GM19324 (cell line): ENCODE data around the gene DMRTC2.
A peak's percentile ranks its signal among the peaks of the same experiment; 100 is the strongest.

Source experiments
- ATAC-seq: cut with Tn5 transposase; IDR thresholded peaks from one replicate; pipeline ENCODE4 v1.9.1; 2021; ENCODE audit warnings: mild to moderate bottlenecking, moderate library complexity; ENCODE audit not compliant: unreplicated experiment, low FRiP score

Gene DMRTC2

DNA sequence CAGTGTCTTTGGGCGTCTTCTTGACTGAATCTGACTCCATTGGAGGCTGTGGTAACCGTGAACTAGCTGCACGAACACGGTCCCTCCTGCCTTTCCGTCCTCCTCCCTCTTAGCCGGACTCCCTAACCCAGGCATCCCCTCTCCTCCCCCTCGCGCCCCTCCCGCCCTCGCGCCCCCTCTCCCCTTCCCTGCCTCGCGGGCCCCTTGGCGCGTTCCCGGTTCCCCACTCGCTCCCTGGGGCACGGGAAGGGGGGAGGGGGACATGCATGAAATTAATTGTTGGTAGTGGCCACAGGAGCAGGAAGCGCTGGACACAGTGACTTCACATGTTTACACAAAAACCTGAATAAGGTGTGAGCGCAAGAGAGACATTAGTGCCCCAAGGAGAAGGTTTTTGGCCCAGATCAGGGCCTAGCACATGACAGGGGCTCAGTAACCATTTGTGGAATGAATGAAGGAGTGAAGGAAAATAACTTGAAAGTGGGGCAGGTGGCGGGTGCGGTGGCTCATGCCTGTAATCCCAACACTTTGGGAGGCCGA is 279 bp downstream of the DMRTC2 start:
- ATAC-seq = no peak

DNA sequence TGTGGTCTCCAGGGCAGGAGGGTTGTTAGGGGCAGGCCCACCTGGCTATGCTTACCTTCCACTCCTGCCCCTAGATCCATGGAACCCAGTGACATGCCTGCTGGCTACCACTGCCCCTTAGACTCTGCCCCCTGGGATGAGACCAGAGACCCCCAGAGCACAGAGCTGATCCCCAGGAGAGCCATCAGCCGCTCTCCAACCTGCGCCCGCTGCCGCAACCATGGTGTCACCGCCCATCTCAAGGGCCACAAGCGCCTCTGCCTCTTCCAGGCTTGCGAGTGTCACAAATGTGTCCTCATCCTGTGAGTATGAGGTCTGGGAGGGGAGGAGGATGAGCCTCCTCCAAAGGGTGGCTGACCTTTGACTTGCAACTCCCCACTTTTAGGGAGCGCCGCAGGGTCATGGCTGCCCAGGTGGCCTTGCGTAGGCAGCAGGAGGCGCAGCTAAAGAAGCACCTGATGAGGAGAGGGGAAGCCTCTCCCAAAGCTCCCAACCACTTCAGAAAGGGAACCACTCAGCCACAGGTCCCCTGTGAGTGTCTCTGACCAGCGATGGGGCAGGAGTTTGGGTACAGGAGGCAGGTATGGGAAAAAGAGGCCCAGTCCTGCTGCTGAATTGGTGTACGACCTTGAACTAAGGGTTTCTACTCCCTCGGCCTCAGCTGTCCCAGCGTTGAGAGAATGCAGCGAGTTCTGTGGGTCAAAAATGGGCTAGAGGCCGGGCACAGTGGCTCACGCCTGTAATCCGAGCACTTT is 2.7 kb downstream of the DMRTC2 start:
- no peak for ATAC-seq

DNA sequence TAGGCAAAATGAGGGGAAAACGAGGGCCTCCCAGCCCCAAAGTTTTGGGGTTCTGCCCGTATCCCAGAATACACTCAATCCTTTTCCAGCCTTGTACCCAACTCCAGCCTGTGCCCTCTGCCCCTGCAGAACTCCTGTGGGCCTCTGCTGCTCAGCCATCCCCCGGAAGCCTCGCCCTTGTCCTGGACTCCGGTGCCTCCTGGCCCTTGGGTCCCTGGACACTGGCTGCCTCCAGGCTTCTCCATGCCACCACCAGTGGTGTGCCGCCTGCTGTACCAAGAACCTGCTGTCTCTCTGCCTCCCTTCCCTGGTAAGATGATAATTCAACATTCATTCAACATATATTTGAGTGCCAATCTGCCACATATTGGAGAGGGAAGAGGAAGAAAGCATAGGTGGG is 3.8 kb downstream of the DMRTC2 start:
- no peak for ATAC-seq

DNA sequence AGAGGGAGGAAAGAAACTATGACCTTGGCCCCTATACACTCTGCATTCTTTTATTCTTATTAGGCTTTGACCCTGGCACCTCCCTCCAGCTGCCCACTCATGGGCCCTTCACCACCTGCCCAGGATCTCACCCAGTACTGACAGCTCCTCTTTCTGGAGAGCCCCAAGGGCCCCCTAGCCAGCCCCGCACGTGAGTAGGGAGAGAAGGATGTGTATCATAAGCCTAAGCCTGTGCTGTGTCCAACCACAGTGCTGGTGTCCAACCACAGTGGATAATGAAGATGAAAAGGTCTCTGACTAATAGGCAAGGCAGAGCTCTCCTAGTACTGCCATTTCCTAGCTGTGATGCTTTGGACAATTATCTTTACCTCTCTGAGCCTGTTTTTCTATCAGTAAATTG is 4.2 kb downstream of the DMRTC2 start:
- no peak for ATAC-seq

DNA sequence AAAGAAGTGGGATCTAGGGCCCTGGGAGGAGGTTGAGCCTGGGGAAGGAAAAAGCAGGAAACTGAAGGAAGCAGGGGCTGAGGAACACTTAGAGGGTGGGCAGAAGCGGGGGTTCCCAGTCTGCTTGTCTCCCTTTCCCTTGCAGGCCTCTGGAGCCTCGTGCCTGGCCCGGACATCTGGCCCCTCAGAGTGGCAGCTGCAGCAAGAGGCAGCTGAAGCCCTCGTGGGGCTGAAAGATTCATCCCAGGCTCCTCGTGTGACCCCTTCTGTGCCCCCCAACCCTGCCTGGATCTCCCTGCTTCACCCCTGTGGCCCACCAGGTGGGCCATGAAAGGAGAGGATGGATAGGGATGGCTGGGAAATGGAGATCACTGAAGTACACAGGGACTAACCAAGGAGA is 5.5 kb downstream of the DMRTC2 start:
- no peak for ATAC-seq

DNA sequence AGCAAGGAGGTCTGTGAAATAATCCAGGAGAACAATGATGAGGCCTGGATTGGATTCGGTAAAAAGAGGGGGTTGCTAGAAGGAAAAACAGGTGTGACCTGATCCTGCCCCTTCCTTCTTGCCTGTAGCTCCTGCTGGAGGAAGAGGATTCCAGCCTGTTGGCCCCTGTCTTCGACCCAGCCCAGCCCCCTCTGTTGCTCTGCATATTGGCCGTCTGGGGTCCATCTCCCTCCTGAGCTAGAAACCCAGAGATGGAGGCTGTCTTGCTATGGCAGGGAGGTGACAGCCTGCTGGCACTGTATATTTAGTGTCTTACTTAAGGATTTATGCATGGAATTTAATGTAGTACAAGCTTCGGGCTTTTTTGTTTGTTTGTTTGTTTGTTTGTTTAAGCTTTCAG is 6.6 kb downstream of the DMRTC2 start:
- no peak for ATAC-seq

DNA sequence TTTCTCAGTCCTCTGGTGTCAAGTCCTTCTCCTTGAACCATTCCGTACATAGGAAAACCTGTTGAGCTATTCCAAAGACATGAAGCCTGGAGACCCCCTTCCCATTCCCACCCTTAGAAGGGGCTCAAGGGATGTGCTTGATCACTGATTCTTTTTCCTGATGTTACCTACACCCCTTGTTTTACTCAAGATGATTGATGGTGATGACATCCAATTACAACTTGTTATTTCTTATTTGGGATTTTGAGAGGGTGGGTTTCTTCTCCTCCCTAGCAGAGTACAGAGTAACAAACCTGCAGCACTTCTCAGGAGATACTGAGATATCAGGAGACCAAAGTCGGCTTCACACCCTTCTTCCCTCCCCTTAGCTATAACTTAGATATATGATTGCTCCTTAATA is 8.5 kb downstream of the DMRTC2 start:
- ATAC-seq = no peak

DNA sequence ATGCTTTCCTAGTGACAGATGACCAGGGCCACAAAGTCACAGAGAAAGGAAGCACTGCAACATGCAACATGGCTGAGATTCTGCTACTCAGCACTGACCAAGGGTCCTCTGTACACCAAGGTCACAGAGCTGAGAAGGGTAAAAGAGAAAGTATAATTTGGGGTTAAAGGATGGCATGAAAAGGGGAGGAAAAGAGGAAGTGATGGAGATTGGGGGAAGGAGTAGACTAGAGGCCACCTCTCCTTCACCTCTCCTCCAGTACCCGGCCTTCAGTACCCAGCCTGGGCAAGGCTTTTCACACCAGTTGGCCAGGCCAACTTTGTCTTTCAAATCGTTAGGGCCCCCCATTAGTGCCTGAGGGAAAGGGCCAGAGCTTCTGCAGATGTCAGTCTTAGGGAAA is 8.9 kb downstream of the DMRTC2 start:
- no peak for ATAC-seq

DNA sequence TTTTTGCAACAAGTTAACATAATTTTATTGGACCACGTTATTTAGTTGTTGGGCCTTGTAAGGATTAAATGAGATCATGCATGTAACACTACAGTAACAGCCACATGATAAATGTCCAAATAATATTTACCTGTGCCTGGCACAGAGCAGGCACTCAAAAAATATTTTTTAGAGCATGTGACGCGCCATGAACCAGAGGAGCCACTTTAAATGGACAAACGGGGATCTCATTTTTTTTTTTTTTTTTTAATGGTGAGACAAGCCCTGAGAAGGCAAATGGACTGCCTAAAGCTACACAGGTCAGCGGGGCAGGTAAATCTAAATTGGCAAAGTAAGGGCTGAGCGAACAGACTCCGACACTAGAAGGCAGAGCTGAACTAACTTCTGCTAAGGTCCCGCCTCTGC is 14.4 kb downstream of the DMRTC2 start:
- ATAC-seq = no peak

DNA sequence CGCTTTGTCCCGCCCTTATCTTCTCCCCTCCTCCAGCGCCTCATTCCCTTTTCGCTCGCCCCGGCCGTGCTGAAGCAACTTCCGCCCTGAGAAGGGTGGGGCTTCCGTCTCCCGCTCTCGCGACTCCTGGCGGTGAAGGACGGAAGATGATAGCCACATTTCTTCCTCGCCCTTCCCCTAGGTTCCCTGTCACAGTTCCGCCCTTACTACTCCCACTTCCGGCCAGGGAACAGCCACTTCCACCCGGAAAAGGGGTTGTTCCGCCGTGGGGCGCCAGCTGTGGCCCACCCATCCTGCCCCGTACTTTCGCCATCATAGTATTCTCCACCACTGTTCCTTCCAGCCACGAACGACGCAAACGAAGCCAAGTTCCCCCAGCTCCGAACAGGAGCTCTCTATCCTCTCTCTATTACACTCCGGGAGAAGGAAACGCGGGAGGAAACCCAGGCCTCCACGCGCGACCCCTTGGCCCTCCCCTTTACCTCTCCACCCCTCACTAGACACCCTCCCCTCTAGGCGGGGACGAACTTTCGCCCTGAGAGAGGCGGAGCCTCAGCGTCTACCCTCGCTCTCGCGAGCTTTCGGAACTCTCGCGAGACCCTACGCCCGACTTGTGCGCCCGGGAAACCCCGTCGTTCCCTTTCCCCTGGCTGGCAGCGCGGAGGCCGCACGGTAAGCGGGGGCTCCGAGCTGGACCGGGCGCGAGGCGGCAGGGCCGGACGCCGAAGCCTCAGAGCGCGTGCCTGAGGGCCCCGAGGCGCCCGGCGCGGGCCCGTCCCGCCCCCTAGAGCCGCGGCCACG is 15.0 kb downstream of the DMRTC2 start, which contains the start of gene RPS19:
Gene RPS19, plus strand, starts transcription at position 638 of the 801 bp plus-strand sequence. CDS start 520 bp downstream, outside the sequence.
- ATAC-seq = peak; percentile 85

DNA sequence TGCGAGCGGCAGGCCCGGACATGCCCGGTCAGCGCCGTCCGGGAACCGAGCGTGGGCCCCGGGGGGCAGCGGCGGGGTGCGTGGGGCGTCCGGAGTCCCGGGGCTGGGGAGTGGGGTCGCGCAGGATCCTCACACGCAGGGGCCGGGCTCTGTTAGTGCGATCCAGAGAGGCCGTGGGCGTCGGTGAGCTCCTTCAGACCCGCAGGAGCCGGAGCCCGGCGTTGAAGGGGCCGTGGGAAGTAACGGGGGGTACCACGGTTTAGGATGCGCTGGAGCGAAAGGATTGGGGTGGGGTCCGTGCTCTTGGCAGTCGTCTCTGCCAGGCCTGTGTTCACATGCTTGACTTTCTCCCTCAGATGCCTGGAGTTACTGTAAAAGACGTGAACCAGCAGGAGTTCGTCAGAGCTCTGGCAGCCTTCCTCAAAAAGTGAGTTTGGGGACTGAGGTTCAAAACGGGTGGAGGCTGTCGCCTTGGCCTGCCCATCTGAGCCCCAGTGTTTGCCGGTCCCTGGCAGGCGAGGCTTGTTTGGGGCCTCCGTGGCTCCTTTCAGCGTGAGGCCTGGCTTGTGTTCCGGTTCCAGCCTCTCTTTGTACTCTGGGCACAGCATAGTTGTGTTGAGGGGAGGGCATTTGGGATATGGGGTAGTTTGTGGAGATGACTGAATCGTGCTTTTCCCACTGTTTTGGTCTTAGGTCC is 15.7 kb downstream of the DMRTC2 start:
- ATAC-seq = no peak

DNA sequence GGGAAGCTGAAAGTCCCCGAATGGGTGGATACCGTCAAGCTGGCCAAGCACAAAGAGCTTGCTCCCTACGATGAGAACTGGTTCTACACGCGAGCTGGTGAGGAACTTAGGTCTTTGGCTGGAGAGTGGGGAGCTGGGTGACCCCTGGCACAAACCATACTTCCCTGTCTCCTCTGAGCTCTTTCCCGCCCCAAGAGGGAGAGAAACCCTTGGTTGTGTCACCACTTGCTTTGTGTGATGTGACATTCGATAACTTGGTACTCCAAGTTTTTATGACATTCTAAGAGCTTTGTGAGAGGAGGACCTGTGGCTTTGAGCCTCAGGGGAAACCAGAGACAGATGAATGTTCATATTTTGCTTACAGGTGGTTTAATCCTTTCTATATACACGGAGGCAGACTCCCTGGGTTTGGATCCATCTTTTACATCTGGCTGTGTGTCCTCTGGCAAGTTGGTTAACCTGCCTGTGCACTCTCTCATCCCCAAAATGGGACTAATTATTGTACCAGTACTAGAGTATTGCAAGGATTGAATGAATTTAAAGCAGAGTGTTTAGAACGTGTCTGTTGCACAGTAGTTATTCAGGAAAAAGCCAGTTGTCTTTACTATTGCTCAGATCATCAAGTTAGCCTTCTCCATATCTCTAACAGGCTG is 16.4 kb downstream of the DMRTC2 start:
- ATAC-seq = no peak

DNA sequence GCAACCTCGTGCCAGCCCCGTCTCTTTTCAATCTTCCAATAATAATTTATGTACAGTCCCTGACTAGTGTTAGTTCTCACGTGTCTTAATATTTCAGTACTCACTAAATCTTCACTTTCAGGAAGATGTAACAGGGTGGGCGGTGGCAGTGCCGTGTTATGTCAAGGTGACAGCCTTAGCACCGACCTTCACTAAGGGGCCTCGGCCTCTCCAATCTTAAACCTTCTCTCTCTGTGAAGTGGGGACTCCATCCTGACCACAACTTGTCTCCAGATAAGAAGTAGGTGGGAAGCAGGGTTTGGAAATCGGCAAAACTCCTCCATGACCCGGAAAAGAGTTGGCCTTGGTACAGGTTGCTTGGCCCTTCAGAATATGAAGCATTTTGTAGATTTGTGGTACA is 17.0 kb downstream of the DMRTC2 start:
- ATAC-seq = no peak

DNA sequence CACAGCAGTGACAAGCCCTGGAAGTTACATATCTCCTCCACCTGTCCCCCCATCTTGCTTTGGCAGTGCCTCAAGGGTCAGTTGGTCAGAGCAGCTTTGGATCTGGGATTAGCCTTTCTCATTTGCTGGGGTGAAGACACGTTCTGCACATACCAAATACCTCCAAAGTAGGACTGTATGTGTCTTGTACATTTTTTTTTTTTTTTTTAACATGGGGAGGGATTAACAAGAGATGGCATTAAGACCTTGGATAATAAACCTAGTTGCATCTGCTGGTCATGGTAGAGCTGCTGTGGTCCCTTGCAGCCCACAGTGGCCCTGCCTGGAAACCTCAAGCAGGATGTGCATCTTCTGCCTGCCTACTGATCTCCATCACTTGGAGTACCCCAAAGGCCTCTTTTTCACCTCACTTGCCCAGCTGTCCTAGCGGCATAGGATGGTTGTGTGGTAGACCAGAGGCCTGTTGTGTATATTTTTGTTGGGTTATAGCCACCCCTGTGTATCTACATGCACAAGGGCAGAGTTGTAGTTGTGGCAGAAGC is 17.7 kb downstream of the DMRTC2 start:
- no peak for ATAC-seq

DNA sequence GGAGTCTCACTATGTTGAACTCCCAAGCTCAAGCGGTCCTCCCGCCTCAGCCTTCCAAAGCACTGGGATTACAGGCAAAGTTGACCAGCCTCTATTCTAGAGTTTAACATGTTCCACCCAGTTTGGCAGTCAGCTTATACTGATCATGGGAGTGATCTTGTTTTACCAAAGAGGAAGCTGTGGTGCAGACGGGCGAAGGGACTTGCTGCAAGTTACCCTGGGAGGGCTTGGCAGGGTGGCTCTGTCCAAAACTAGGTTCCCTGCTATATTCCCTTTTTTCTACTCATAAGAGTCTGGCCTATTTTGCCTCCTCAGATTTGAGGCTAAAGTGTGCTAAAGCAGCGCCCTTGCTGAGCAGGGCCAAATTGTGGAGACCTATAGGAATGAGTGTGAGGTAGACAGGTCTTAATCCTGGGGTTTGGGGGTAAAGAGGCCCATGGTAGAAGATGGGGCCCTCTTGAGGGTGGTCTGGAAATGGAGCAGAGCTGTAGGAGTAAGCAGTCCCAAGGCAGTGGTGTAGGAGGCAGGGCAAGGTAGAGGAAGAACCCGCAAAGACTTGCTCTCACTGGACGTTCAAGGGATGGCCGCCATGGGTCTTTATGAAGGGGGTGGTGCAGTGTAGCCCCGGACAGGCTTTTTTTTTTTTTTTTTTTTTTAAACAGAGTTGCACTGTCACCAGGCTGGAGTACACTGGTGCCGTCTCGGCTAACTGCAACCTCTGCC is 18.5 kb downstream of the DMRTC2 start:
- no peak for ATAC-seq

DNA sequence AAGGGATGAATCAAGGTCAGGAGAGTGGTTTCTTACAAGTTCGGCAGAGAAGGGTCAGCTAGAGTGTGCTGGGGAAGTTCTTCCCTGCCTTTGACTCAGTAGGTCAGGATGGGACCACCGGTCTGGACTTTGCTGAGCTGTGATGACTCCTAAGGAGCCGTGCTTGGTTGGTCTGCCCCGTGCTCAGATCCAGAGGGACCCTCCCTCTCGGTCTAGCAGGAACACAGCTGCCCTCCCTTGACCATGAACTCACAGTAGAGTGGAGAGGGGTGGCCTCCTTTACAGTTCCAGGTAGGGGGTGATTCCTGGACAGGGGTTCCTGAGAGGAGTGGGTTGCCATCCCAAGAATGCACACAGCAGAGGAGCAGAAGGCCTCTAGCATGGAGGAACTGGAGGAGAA is 19.5 kb downstream of the DMRTC2 start:
- ATAC-seq = no peak

DNA sequence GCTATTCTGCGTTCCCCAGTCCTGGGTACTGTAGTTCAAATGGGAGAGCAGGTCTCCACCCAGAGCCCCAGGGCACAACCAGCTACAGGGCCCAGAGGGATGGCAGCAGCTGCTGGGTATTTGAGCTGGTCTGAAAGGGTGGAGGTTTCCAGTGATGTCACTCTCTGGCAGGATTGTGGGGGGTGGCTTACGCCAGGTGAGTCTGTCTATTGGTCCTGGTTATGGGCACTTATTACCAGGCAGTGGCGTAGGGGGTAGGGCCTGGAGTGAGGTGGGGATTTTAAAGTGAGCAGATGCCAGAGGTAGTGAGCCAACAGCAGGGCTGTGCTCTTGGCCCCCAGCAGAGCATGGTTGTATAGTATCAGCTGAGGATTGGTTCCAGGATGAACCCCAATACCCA is 21.4 kb downstream of the DMRTC2 start:
- ATAC-seq = no peak

DNA sequence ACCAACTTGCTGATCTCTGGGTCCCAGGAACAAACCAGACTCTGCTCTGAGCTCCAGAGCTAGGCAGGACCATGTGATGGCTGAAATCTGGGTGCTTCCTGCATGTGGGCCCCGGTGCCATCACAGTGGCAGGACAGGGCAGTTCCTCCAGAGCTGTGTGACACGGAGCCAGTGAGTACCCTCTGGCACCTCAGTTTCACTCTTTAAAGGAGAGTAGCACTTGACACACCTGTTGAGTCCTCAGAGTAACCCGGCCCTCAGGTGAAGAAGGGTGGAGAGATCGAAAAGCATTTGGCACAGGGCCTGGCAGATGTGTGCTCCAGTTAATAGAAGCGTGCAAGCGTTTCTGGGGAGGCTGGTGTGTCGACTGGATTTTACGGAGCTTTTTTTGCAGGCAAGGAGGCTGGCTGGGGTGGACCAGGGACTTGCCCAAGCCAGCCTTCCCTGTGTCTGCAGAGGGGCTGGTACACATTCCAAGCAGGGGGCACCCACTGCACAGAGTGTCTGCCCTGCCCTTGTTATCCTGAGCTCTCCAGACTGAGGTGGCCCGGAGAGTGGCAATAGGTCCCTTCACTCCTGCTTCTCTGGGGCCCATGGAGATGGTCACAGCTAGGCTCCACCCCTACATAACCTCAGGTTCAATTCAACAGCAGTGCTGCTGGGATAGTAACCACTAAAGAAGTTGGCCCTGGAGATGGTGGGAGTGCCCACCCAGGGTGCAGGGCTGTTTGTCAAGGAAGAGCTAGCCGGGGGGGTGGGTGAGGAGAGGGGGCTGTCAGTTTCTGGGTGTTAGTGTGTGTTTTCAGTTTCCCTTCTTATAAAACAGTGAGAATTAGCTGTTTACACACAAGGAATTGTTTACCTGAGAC is 23.5 kb downstream of the DMRTC2 start:
- no peak for ATAC-seq

DNA sequence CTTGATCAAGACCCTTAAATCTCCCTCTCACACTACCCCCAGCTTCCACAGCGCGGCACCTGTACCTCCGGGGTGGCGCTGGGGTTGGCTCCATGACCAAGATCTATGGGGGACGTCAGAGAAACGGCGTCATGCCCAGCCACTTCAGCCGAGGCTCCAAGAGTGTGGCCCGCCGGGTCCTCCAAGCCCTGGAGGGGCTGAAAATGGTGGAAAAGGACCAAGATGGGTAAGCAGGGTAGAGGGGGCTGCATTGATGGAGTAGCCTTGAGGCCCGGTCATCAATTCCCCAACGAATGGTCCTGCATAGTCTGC is 24.1 kb downstream of the DMRTC2 start:
- no peak for ATAC-seq
